Peyer's patch (tissue), 4 donors: Measurements from ENCODE around the gene PEX10.

Source experiments
- POLR2A ChIP-seq, 2 donors: fragments of 450-650 bp; IDR thresholded peaks; one replicate each; pipeline ENCODE4 v1.5.1; 2017; ENCODE audit warnings: antibody characterized with exemption in 2 of 2, mild to moderate bottlenecking in 2 of 2, moderate library complexity in 2 of 2
- TF ChIP-seq, protein P1 (sequence below), 6 experiments: fragments of 450-650 bp in 4 of 6; fragments of 200-600 bp in 2 of 6; sonication (generic) in 1 of 6; IDR thresholded peaks; one replicate each; pipeline ENCODE4 v1.5.1; 2017 to 2019; ENCODE audit warnings: antibody characterized with exemption in 6 of 6, mild to moderate bottlenecking in 3 of 6, moderate library complexity in 1 of 6

DNA sequence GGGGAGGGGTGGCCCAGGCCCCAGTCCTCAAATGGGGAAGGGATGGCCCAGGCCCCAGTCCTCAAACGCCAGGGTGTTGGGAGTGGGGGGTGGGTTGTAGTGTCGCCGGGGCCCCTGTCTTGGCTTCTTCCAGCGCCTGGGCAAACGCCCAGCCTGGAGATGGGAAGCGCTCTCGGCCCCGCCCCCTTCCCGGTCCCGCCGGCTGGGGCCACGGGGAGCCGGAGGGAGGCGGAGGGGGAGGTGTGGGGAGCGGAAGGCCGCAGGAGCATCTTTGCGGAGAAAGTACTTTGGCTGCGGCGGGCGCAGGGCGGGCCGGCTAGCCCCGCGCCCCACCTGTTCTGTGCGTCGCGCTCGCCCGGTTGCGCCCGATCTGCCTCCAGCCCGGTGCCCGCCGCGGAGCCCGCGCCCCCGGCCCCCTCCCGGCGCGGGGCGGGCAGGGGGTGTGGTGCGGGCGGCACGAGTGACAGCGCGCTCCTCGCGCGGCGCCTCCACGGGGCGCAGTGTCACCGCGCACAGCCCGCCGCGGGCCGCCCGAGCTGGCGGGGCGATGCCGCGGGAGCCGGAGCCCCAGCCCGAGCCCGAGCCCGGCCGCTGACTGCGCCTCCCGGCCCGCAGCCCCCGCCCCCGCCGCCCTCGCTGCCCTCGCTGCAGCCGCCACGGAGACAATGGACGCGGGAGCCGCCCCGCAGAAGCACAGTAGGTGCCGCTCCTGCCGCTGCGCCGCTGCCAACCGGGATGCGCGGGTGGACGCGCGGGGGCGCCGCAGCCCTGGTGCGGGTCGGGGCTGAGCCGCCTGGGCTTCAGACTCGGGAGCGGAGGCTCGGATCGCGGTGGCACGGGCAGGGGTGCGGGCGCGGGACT, 31.1 kb upstream of the PEX10 start:
- TF ChIP-seq, protein P1, sequence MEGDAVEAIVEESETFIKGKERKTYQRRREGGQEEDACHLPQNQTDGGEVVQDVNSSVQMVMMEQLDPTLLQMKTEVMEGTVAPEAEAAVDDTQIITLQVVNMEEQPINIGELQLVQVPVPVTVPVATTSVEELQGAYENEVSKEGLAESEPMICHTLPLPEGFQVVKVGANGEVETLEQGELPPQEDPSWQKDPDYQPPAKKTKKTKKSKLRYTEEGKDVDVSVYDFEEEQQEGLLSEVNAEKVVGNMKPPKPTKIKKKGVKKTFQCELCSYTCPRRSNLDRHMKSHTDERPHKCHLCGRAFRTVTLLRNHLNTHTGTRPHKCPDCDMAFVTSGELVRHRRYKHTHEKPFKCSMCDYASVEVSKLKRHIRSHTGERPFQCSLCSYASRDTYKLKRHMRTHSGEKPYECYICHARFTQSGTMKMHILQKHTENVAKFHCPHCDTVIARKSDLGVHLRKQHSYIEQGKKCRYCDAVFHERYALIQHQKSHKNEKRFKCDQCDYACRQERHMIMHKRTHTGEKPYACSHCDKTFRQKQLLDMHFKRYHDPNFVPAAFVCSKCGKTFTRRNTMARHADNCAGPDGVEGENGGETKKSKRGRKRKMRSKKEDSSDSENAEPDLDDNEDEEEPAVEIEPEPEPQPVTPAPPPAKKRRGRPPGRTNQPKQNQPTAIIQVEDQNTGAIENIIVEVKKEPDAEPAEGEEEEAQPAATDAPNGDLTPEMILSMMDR (IDR thresholded peaks at IDR 0.05), result peak in 1 of 6 experiments; percentile 16
- no peak for TF ChIP-seq POLR2A (IDR thresholded peaks at IDR 0.05)
